Stomach (tissue), 4 donors: ENCODE data around the gene DNAJB4.
"Not testable (repeated sequence)": the region's sequence is repeated elsewhere in the genome, so short reads cannot be mapped to it uniquely, and the experiment has no call there.

Source experiments
- CTCF ChIP-seq, 7 experiments: fragments of 450-650 bp in 4 of 7; fragments of 200-600 bp in 3 of 7; sonication (generic) in 3 of 7; IDR thresholded peaks; one replicate each; pipeline ENCODE4 v1.5.1; 2016 to 2019; ENCODE audit warnings: antibody characterized with exemption in 7 of 7, control low read depth in 2 of 7, mild to moderate bottlenecking in 1 of 7
- POLR2AphosphoS5 ChIP-seq, 3 donors: sonication (generic); formaldehyde crosslinking; IDR thresholded peaks; one replicate each; pipeline ENCODE4 v1.6.1; 2016; ENCODE audit warnings: antibody characterized with exemption in 3 of 3

DNA sequence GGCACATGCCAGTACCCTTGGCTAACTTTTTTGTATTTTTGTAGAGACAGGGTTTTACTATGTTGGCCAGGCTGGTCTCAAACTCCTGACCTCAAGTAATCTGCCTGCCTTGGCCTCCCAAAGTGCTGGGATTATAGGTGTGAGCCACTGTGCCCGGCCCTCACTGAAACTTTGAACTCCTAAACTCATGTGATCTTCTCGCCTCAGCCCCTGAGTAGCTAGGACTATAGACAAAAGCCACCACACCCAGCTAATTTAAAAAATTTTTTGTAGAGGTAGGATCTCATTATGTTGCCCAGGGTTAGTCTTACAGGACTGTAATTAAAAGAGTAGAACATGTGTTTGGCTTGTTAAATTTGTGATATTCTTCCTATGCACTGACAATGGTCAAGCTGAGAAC is 60.1 kb downstream of the DNAJB4 start:
- not testable (repeated sequence) for TF ChIP-seq CTCF, POLR2AphosphoS5 (IDR thresholded peaks at IDR 0.05)
